Testis (tissue), 2 donors: ENCODE data around the gene TEN1.

Experiments
- POLR2A ChIP-seq: fragments of 450-650 bp; IDR thresholded peaks from one replicate; pipeline ENCODE4 v1.6.1; 2017; ENCODE audit warnings: antibody characterized with exemption, mild to moderate bottlenecking, moderate library complexity
- TF ChIP-seq, protein P1 (sequence below), 3 experiments: fragments of 450-650 bp in 2 of 3; fragments of 200-600 bp in 1 of 3; sonication (generic) in 1 of 3; IDR thresholded peaks; one replicate each; pipeline ENCODE4 v1.5.1; 2016 to 2019; ENCODE audit warnings: antibody characterized with exemption in 3 of 3, mild to moderate bottlenecking in 2 of 3, moderate library complexity in 1 of 3

DNA sequence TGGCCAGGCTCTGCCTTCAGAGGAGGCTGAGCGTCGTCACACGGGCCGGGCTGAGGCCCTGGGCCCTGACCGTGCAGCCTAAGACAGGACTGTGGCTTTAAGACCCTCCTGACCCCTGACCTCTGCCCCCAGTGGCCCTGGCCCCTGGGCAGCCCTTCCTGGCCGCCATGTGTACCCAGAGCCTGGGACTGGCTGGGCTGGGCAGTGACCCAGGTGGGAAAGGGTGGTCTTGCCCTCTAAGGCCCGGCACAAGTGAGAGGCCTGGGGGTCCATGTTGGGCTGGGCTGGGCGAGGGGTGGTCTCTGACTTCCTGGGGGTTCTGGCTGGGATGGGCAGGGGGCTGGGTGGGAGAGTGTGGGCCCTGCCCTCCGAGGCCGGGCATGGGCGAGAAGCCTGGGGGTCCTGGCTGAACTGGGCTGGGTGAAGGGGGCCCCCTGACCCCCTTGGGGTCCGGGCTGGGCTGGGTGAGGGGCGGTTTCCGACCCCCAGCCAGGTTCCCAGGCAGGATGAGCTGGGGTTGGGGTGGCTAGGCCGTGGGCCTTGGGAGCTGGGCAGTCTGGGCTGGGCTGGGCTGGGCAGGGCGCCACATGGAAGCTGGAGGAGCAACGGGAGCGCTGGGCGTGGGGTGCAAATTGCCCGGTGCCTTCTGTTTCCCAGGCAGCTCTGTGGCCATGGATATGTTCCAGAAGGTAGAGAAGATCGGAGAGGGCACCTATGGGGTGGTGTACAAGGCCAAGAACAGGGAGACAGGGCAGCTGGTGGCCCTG is 21.9 kb downstream of the TEN1 start, which contains the start of gene CDK3:
- TF ChIP-seq, protein P1, sequence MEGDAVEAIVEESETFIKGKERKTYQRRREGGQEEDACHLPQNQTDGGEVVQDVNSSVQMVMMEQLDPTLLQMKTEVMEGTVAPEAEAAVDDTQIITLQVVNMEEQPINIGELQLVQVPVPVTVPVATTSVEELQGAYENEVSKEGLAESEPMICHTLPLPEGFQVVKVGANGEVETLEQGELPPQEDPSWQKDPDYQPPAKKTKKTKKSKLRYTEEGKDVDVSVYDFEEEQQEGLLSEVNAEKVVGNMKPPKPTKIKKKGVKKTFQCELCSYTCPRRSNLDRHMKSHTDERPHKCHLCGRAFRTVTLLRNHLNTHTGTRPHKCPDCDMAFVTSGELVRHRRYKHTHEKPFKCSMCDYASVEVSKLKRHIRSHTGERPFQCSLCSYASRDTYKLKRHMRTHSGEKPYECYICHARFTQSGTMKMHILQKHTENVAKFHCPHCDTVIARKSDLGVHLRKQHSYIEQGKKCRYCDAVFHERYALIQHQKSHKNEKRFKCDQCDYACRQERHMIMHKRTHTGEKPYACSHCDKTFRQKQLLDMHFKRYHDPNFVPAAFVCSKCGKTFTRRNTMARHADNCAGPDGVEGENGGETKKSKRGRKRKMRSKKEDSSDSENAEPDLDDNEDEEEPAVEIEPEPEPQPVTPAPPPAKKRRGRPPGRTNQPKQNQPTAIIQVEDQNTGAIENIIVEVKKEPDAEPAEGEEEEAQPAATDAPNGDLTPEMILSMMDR (IDR thresholded peaks at IDR 0.05), result no peak
- TF ChIP-seq POLR2A, result no peak
